H1 (cell line): ENCODE results near the gene RBFA. TPM values are rescaled to one million over a fixed set of nuclear protein-coding genes. Genes with fewer than 3 reads are reported as not detected.

ENCODE experiments used
- CTCF ChIA-PET: fragments of 300-600 bp; sonication (Branson Sonifier 250); formaldehyde crosslinking; loops from one replicate; lab custom pipeline; 2021; ENCODE audit not compliant: partially characterized antibody; lab: Charles Lee
- POLR2A ChIA-PET: fragments of 300-600 bp; sonication (Branson Sonifier 250); formaldehyde crosslinking; loops from one replicate; lab custom pipeline; 2021; ENCODE audit warnings: inconsistent platforms; ENCODE audit not compliant: partially characterized antibody; lab: Charles Lee
- DNase-seq, 2 experiments: peaks; one replicate each; pipeline versions ENCODE4 v3.0.0 to v3.0.0-alpha.2; 2010 to 2022; ENCODE audit warnings: low spot score in 2 of 2, low read depth in 1 of 2, mixed read lengths in 1 of 2
- FAIRE-seq: peaks from 2 replicates; lab custom pipeline; 2011; peaks lifted over from hg19 to GRCh38; lab: Jason Lieb, UNC
- H2AFZ ChIP-seq: 2 replicates; pipeline ENCODE4 v1.8.1; 2012; ENCODE audit warnings: low read length, inconsistent platforms
- H2AK5ac ChIP-seq: 2 replicates; pipeline ENCODE4 v1.6.1; 2013; ENCODE audit warnings: low read depth, low read length
- H2BK120ac ChIP-seq: replicated peaks from 2 replicates; pipeline ENCODE3; 2013; ENCODE audit warnings: low read depth, low read length, inconsistent platforms
- H2BK12ac ChIP-seq: 2 replicates; pipeline ENCODE4 v1.6.1; 2013; ENCODE audit warnings: low read depth, low read length
- H2BK15ac ChIP-seq: 2 replicates; pipeline ENCODE4 v1.6.1; 2013; ENCODE audit warnings: low read length
- H2BK20ac ChIP-seq: 2 replicates; pipeline ENCODE4 v1.6.1; 2013; ENCODE audit warnings: low read length
- H2BK5ac ChIP-seq: 2 replicates; pipeline ENCODE4 v1.6.1; 2013; ENCODE audit warnings: low read depth, low read length
- H3K14ac ChIP-seq: 2 replicates; pipeline ENCODE4 v1.6.1; 2013; ENCODE audit warnings: inconsistent platforms; ENCODE audit not compliant: insufficient read length
- H3K18ac ChIP-seq: 2 replicates; pipeline ENCODE4 v1.6.1; 2013; ENCODE audit warnings: low read length; ENCODE audit errors: extremely low read depth
- H3K23ac ChIP-seq: 2 replicates; pipeline ENCODE4 v1.6.1; 2013; ENCODE audit warnings: inconsistent platforms; ENCODE audit not compliant: insufficient read length
- H3K23me2 ChIP-seq: 2 replicates; pipeline ENCODE4 v1.6.1; 2013; ENCODE audit warnings: low read depth, low read length
- H3K27ac ChIP-seq: 2 replicates; pipeline ENCODE4 v1.6.1; 2011; ENCODE audit warnings: low read depth, low read length, inconsistent platforms
- H3K27me3 ChIP-seq, 4 experiments: replicated peaks in 1 of 4; 1 replicate in 1 of 4; 2 replicates in 3 of 4; pipeline versions ENCODE4 v1.6.1 to v1.8.1; 2011 to 2013; ENCODE audit warnings: low read length in 3 of 4, mild to moderate bottlenecking in 3 of 4, inconsistent platforms in 2 of 4, mixed read lengths in 2 of 4, moderate library complexity in 1 of 4; ENCODE audit not compliant: control insufficient read depth in 3 of 4, insufficient read depth in 3 of 4; ENCODE audit errors: extremely low read depth in 1 of 4
- H3K36me3 ChIP-seq, 4 experiments: 2 replicates each; pipeline versions ENCODE4 v1.6.1 to v1.8.1; 2011 to 2013; ENCODE audit warnings: mild to moderate bottlenecking in 4 of 4, low read length in 3 of 4, moderate library complexity in 2 of 4, control low read depth in 1 of 4, inconsistent platforms in 1 of 4; ENCODE audit not compliant: insufficient read depth in 4 of 4, control insufficient read depth in 2 of 4
- H3K4ac ChIP-seq: replicated peaks from 2 replicates; pipeline ENCODE3; 2013; ENCODE audit warnings: low read length, low read depth, mixed read lengths, inconsistent platforms; ENCODE audit not compliant: insufficient read length
- H3K4me1 ChIP-seq, 4 experiments: replicated peaks in 1 of 4; 1 replicate in 1 of 4; 2 replicates in 3 of 4; pipeline versions ENCODE4 v1.6.1 to v1.8.1; 2011 to 2013; ENCODE audit warnings: low read length in 3 of 4, inconsistent platforms in 2 of 4, mixed read lengths in 1 of 4; ENCODE audit not compliant: insufficient read depth in 4 of 4, control insufficient read depth in 3 of 4
- H3K4me2 ChIP-seq, 2 experiments: 2 replicates each; pipeline versions ENCODE4 v1.6.1 to v1.8.1; 2011 to 2013; ENCODE audit warnings: low read depth in 2 of 2, low read length in 2 of 2, control low read depth in 1 of 2, inconsistent platforms in 1 of 2, mild to moderate bottlenecking in 1 of 2; ENCODE audit not compliant: insufficient read depth in 1 of 2
- H3K4me3 ChIP-seq, 4 experiments: fragments of 200-600, 300-600 bp in 1 of 4; sonication (generic), shearing (Covaris generic), sonication (Bioruptor Twin) in 1 of 4; 2 replicates each; pipeline versions ENCODE4 v1.5.1 to v1.8.1; 2011 to 2016; ENCODE audit warnings: low read length in 4 of 4, low read depth in 3 of 4, control low read depth in 2 of 4, inconsistent platforms in 2 of 4, mild to moderate bottlenecking in 2 of 4, mixed read lengths in 1 of 4, moderate library complexity in 1 of 4; ENCODE audit not compliant: insufficient read depth in 2 of 4; ENCODE audit errors: extremely low read depth in 1 of 4
- H3K56ac ChIP-seq: replicated peaks from 2 replicates; pipeline ENCODE3; 2013; ENCODE audit warnings: low read depth, mild to moderate bottlenecking, mixed read lengths, low read length, inconsistent platforms; ENCODE audit not compliant: insufficient read length
- H3K79me1 ChIP-seq: 2 replicates; pipeline ENCODE4 v1.6.1; 2013; ENCODE audit warnings: low read depth, low read length, control low read depth
- H3K79me2 ChIP-seq, 2 experiments: 2 replicates each; pipeline versions ENCODE4 v1.6.1 to v1.8.1; 2012 to 2013; ENCODE audit warnings: low read length in 2 of 2, mild to moderate bottlenecking in 2 of 2, inconsistent platforms in 1 of 2; ENCODE audit not compliant: insufficient read depth in 2 of 2, control insufficient read depth in 1 of 2
- H3K9ac ChIP-seq, 4 experiments: replicated peaks in 1 of 4; 1 replicate in 1 of 4; 2 replicates in 3 of 4; pipeline versions ENCODE4 v1.6.1 to v1.8.1; 2011 to 2013; ENCODE audit warnings: low read depth in 3 of 4, low read length in 3 of 4, control low read depth in 2 of 4, mild to moderate bottlenecking in 2 of 4, moderate library complexity in 2 of 4, inconsistent platforms in 1 of 4; ENCODE audit errors: extremely low read depth in 1 of 4
- H3K9me3 ChIP-seq, 2 experiments: 2 replicates each; pipeline versions ENCODE4 v1.6.1 to v1.8.1; 2012 to 2013; ENCODE audit warnings: mild to moderate bottlenecking in 2 of 2, moderate library complexity in 2 of 2, control low read depth in 1 of 2, inconsistent platforms in 1 of 2, low read depth in 1 of 2, low read length in 1 of 2, mixed read lengths in 1 of 2; ENCODE audit not compliant: insufficient read depth in 2 of 2
- H4K20me1 ChIP-seq, 2 experiments: replicated peaks in 1 of 2; 2 replicates each; pipeline versions ENCODE3 to v1.8.1; 2011 to 2013; ENCODE audit warnings: inconsistent platforms in 2 of 2, low read length in 2 of 2, mild to moderate bottlenecking in 1 of 2; ENCODE audit not compliant: insufficient read depth in 2 of 2, control insufficient read depth in 1 of 2
- H4K5ac ChIP-seq: 2 replicates; pipeline ENCODE4 v1.6.1; 2013; ENCODE audit warnings: low read length, low read depth, mixed read lengths, inconsistent platforms; ENCODE audit not compliant: insufficient read length
- H4K8ac ChIP-seq: 2 replicates; pipeline ENCODE4 v1.8.0; 2013; ENCODE audit warnings: mild to moderate bottlenecking, moderate library complexity, low read length, inconsistent platforms; ENCODE audit not compliant: insufficient read depth; ENCODE audit errors: extremely low read depth
- H4K91ac ChIP-seq: replicated peaks from 2 replicates; pipeline ENCODE3; 2013; ENCODE audit warnings: low read length, mixed read lengths, inconsistent platforms; ENCODE audit not compliant: insufficient read length
- CBX8 ChIP-seq: fragments of 300-800, 300-1000 bp; sonication (generic); IDR thresholded peaks from 2 replicates; pipeline ENCODE4 v1.7.1; 2016; ENCODE audit warnings: low read depth, low read length, borderline replicate concordance
- CREB1 ChIP-seq: IDR thresholded peaks from 2 replicates; pipeline ENCODE4 v1.6.1; 2012; ENCODE audit warnings: inconsistent platforms
- HDAC2 ChIP-seq, 2 experiments: fragments of 300-600 bp in 1 of 2; sonication (generic) in 1 of 2; IDR thresholded peaks; 2 replicates each; pipeline ENCODE4 v1.6.1; 2011 to 2012; ENCODE audit warnings: low read depth in 2 of 2, low read length in 2 of 2, mild to moderate bottlenecking in 2 of 2, moderate library complexity in 2 of 2, borderline replicate concordance in 1 of 2, inconsistent platforms in 1 of 2
- HDAC6 ChIP-seq: IDR thresholded peaks from one replicate; pipeline ENCODE4 v1.7.1; 2012; ENCODE audit warnings: low read depth, mild to moderate bottlenecking, inconsistent platforms, low read length, moderate library complexity
- POU5F1 ChIP-seq: IDR thresholded peaks from 2 replicates; pipeline ENCODE4 v1.6.1; 2011; ENCODE audit warnings: low read depth, mild to moderate bottlenecking, low read length, moderate library complexity
- RBBP5 ChIP-seq: IDR thresholded peaks from 2 replicates; pipeline ENCODE4 v1.7.1; 2012; ENCODE audit warnings: low read depth, mild to moderate bottlenecking, inconsistent platforms, low read length, moderate library complexity, borderline replicate concordance
- SP1 ChIP-seq: IDR thresholded peaks from 2 replicates; pipeline ENCODE4 v1.6.1; 2011; ENCODE audit warnings: low read depth, low read length
- TAF1 ChIP-seq: IDR thresholded peaks from 2 replicates; pipeline ENCODE4 v1.6.1; 2011; ENCODE audit warnings: mild to moderate bottlenecking, low read depth, low read length
- TBP ChIP-seq: IDR thresholded peaks from 2 replicates; pipeline ENCODE4 v1.6.1; 2011; ENCODE audit warnings: low read depth, low read length, improper control_type of control experiment
- YY1 ChIP-seq: IDR thresholded peaks from 2 replicates; pipeline ENCODE4 v1.6.1; 2011; ENCODE audit warnings: low read depth, mild to moderate bottlenecking, low read length
- WGBS, 2 experiments: shearing (Covaris generic) in 1 of 2; methylation state at CpG; one replicate each; pipeline versions ENCODE4 v1.1.6 to v1.1.7; 2013 to 2015; ENCODE audit warnings: low lambda C conversion rate in 2 of 2, mixed read lengths in 2 of 2, inconsistent platforms in 1 of 2, low coverage in 1 of 2, missing lambda C conversion rate in 1 of 2; ENCODE audit not compliant: insufficient replicate concordance in 2 of 2, insufficient coverage in 1 of 2, insufficient read length in 1 of 2; ENCODE audit errors: extremely low coverage in 1 of 2, missing lambda C conversion rate in 1 of 2; 5-methylcytosine and 5-hydroxymethylcytosine counted together
- polyA plus RNA-seq, 7 experiments: library from polyadenylated mRNA; depleted of rRNA in 3 of 7; stranded (reverse) in 5 of 7; unstranded in 2 of 7; fragments of >200 nt in 5 of 7; fragments of 200-250 nt in 2 of 7; gene quantifications; 1 replicate in 5 of 7; 2 replicates in 1 of 7; 4 replicates in 1 of 7; pipeline versions ENCODE4 v1.2.1 to v1.2.3, GENCODE V29; 2011 to 2013; ENCODE audit warnings: missing spikeins in 2 of 7, mixed read lengths in 2 of 7
- total RNA-seq: library from RNA; stranded (reverse); fragmentation: NEBNext Ultra II Directional; extraction: Animal tissue kit (Norgen Biotek cat#: 25700); gene quantifications from 2 replicates; pipeline ENCODE4 v1.2.1, GENCODE V29; 2021
- TF ChIP-seq, protein P1 (sequence below): IDR thresholded peaks from 2 replicates; pipeline ENCODE4 v1.6.1; 2012; ENCODE audit warnings: inconsistent platforms
- TF ChIP-seq, protein P2 (sequence below): IDR thresholded peaks from 2 replicates; pipeline ENCODE4 v1.6.1; 2012; ENCODE audit warnings: inconsistent platforms

The RBFA gene
- total and polyA plus RNA-seq, 2 of the 8 experiments (the other 6 are each of a cell fraction or from before 2014, with no cell fraction given) = 19.2 to 29.5 TPM

DNA sequence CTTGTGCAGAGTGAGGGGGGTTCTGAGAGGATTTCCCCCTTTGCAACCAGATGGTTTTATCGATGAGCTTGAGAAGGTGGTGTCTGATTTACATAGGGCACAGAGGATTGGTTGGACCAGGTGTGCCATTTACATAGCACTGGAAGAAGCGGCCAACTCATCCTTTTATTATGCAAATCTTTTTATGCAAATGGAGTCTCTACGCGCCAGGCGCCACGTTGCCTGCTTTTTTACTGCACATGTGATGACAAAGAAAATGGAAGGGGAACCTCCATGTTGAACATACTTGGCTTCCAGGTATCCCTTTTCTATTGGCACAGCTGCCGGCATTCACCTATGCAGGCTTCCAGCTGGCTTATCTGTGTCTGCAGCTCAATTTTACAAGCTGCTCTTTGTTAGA lies 27.5 kb upstream of the RBFA start:
- Histone ChIP-seq H4K8ac (no peak overlapping the region), H3K4me2 (no peak overlapping the region), H3K18ac (no peak overlapping the region; the same call in 1 of the 2 replicates), H3K9me3 (peaks cover 13 to 16% of the 10 kb centered on the region in 2 experiments), H3K27me3 (no peaks in the 10 kb centered on the region), H2BK5ac (no peak overlapping the region), H4K20me1 (peaks cover 0 to 2% of the 10 kb centered on the region in 2 experiments), H3K14ac (no peak overlapping the region), H3K56ac (no peak overlapping the region), H3K4me1 (no peaks in the 10 kb centered on the region; a peak in 1 of 7 replicates), H2BK20ac (no peak overlapping the region), H2BK15ac (no peak overlapping the region), H3K9ac (no peak overlapping the region), H2BK12ac (no peak overlapping the region), H3K79me1 (no peaks in the 10 kb centered on the region), H2BK120ac (no peak overlapping the region), H2AK5ac (no peak overlapping the region)
- CTCF ChIA-PET = interaction anchor here (0.6 to 0.8 kb wide), 2 partner anchors 164 to 176 kb away, joined by 3 to 4 read pairs; no protein-coding TSS in a partner anchor
- 54% methylated on average over 7 of the region's 7 CpGs; no CpG with 5 or more reads in 1 of the 2 experiments for WGBS, 2 experiments
- no peak for DNase-seq
- TF ChIP-seq RBBP5 = no peak
- TF ChIP-seq TAF1 = 0 out of 2 replicates have a peak, but pooled peaks have one; percentile 21
- TF ChIP-seq, protein P1, sequence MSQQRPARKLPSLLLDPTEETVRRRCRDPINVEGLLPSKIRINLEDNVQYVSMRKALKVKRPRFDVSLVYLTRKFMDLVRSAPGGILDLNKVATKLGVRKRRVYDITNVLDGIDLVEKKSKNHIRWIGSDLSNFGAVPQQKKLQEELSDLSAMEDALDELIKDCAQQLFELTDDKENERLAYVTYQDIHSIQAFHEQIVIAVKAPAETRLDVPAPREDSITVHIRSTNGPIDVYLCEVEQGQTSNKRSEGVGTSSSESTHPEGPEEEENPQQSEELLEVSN = peak; percentile 72
- TF ChIP-seq HDAC6 = no peak
- TF ChIP-seq, protein P2, sequence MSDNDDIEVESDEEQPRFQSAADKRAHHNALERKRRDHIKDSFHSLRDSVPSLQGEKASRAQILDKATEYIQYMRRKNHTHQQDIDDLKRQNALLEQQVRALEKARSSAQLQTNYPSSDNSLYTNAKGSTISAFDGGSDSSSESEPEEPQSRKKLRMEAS = peak; percentile 88
- peak; percentile 51; the same call in 1 of the 2 replicates for TF ChIP-seq POU5F1
- TF ChIP-seq YY1 = peak; percentile 52; the same call in 1 of the 2 replicates
- TF ChIP-seq SP1 = no peak
- TF ChIP-seq TBP = no peak
- TF ChIP-seq CBX8 = no peak
- no peak for TF ChIP-seq HDAC2 (IDR thresholded peaks at IDR 0.05; ENCODE audit: borderline replicate concordance in 1 of 2, low read depth in 2 of 2, low read length in 2 of 2)
- no peak for TF ChIP-seq CREB1
- TF ChIP-seq, all 59 proteins: peak for 5
- no peak overlapping the region for H4K91ac ChIP-seq
- POLR2A ChIA-PET = interaction anchor here (0.7 to 1.5 kb wide), 4 partner anchors 10 to 310 kb away, joined by 3 to 7 read pairs (median 3); no protein-coding TSS in a partner anchor
- H4K5ac ChIP-seq = no peak overlapping the region
- no peaks in the 10 kb centered on the region for H3K79me2 ChIP-seq
- FAIRE-seq = peak; percentile 69
- H3K23me2 ChIP-seq = no peaks in the 10 kb centered on the region
- H3K27ac ChIP-seq = no peak overlapping the region
- H3K4ac ChIP-seq = no peak overlapping the region
- H3K23ac ChIP-seq = no peak overlapping the region
- no peak overlapping the region for H3K4me3 ChIP-seq
- no peaks in the 10 kb centered on the region for H3K36me3 ChIP-seq
- no peak overlapping the region for H2AFZ ChIP-seq
